CD4-positive, CD25-positive, alpha-beta regulatory T cell (primary cell): Measurements from ENCODE around the gene MANEAL. TPM values are rescaled to one million over a fixed set of nuclear protein-coding genes. Genes with fewer than 3 reads are reported as not detected.
A peak's percentile ranks its signal among the peaks of the same experiment; 100 is the strongest.

Experiments
- ATAC-seq, 2 donors: fragments of 150-1000 bp; cut with Tn5 transposase; one replicate each; pipeline ENCODE4 v1.10.0; 2021; ENCODE audit warnings: low read depth in 2 of 2, moderate number of reproducible peaks in 2 of 2, moderate library complexity in 1 of 2
- DNase-seq, 3 donors: peaks; one replicate each; pipeline versions ENCODE4 v3.0.0 to v3.0.0-alpha.2; 2012 to 2022; ENCODE audit warnings: mixed read lengths in 1 of 3
- H3K27ac ChIP-seq: one replicate; pipeline ENCODE4 v1.7.0; 2013; ENCODE audit warnings: mild to moderate bottlenecking, low read length; ENCODE audit not compliant: insufficient read depth, poor library complexity, severe bottlenecking
- H3K27me3 ChIP-seq: one replicate; pipeline ENCODE4 v1.7.0; 2013; ENCODE audit warnings: low read length; ENCODE audit not compliant: control insufficient read depth, insufficient read depth
- H3K36me3 ChIP-seq: one replicate; pipeline ENCODE4 v1.7.0; 2013; ENCODE audit warnings: mild to moderate bottlenecking, low read length, moderate library complexity; ENCODE audit not compliant: control insufficient read depth, insufficient read depth
- H3K4me1 ChIP-seq: 2 replicates; pipeline ENCODE4 v1.7.0; 2013; ENCODE audit warnings: mild to moderate bottlenecking, low read length; ENCODE audit not compliant: insufficient read depth, control insufficient read depth, poor library complexity, severe bottlenecking
- H3K4me3 ChIP-seq: one replicate; pipeline ENCODE4 v1.7.0; 2013; ENCODE audit warnings: low read depth, mild to moderate bottlenecking, low read length, moderate library complexity
- H3K9me3 ChIP-seq, 2 experiments: 1 replicate in 1 of 2; 2 replicates in 1 of 2; pipeline ENCODE4 v1.7.0; 2013; ENCODE audit warnings: low read length in 2 of 2, mild to moderate bottlenecking in 1 of 2, moderate library complexity in 1 of 2; ENCODE audit not compliant: control insufficient read depth in 2 of 2
- H3K27ac Mint-ChIP-seq, 3 donors: one replicate each; pipeline ENCODE4 v1.8.0; 2020 to 2022; ENCODE audit warnings: mild to moderate bottlenecking in 3 of 3, mixed read lengths in 3 of 3, moderate library complexity in 2 of 3
- H3K27me3 Mint-ChIP-seq: one replicate; pipeline ENCODE4 v1.8.0; 2022; ENCODE audit warnings: mild to moderate bottlenecking, mixed read lengths
- H3K36me3 Mint-ChIP-seq: one replicate; pipeline ENCODE4 v1.8.0; 2020; ENCODE audit warnings: mixed read lengths
- H3K4me1 Mint-ChIP-seq, 4 donors: one replicate each; pipeline ENCODE4 v1.8.0; 2020 to 2022; ENCODE audit warnings: mixed read lengths in 4 of 4, mild to moderate bottlenecking in 1 of 4
- H3K4me3 Mint-ChIP-seq, 4 donors: one replicate each; pipeline ENCODE4 v1.8.0; 2020 to 2022; ENCODE audit warnings: mild to moderate bottlenecking in 4 of 4, mixed read lengths in 4 of 4, moderate library complexity in 3 of 4
- H3K9me3 Mint-ChIP-seq, 7 donors: one replicate each; pipeline ENCODE4 v1.8.0; 2020 to 2022; ENCODE audit warnings: mixed read lengths in 7 of 7, mild to moderate bottlenecking in 3 of 7, moderate library complexity in 2 of 7
- polyA plus RNA-seq, 4 donors: library from polyadenylated mRNA; unstranded; fragments of 300-500 nt; fragmentation: Illumina TruSeq; gene quantifications; one replicate each; pipeline ENCODE4 v1.2.3, GENCODE V29; 2021
- total RNA-seq: library from RNA; stranded (reverse); gene quantifications from one replicate; pipeline ENCODE4 v1.2.3, GENCODE V29; 2022

Gene MANEAL
- total and polyA plus RNA-seq, 5 donors from 2014 or later = 0.69 to 2.4 (median 1.4) TPM

DNA sequence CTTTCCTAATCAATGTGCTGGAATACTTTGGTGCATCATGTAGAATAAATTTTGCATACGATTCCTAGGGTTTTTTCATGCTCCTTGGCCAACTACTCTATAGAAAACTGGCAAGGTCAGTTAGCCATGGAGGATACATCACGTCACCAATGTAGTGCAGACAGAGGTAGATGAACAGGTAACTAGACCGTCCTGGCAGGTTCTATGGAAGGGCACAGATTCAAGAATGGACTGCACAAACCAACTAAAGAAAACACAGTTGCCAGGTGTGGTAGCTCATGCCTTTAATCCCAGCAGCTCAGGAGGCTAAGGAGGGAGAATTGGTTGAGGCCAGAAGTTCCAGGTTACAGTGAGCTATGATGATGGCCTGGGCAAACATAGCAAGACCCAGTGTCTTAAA is 55.8 kb downstream of the MANEAL start:
- H3K4me1 Mint-ChIP-seq = peaks cover 30 to 55% (median 45%) of the 10 kb centered on the region in 4 donors
- H3K4me3 ChIP-seq = no peak overlapping the region

DNA sequence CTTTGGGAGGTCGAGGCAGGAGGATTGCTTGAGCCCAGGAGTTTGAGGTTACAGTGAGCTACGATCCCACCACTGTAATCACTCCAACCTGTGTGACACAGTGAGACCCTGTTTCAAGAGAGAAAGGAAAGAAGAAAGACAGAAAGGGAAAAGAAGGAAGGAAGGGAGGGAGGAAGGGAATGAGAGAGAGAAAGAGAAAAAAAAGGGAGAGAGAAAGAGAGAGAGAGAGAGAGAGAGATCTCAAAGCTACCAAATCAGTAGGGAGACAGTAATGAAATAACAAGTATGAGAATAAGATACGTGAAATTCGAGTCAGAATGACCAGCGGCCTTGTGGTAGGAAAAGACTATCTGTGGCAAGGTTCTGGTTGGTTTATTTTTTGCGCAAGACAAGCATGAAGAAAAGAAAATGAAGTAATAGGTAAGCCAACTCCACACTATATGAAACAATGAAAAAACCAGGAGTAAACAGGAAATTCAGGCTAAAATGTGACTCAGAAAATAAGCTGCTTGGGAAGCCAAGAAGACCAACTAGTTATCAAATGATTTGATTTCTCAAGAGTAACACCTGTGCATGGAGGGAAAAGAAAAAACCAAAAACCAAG is 56.8 kb downstream of the MANEAL start:
- no peaks in the 10 kb centered on the region for H3K9me3 ChIP-seq
- no peaks in the 10 kb centered on the region for H3K27me3 ChIP-seq
- Mint-ChIP-seq H3K4me1 (peaks cover 28 to 56% (median 43%) of the 10 kb centered on the region in 4 donors), H3K9me3 (no peaks in the 10 kb centered on the region), H3K36me3 (peaks cover 21% of the 10 kb centered on the region), H3K27ac (no peak overlapping the region), H3K4me3 (no peak overlapping the region), H3K27me3 (no peaks in the 10 kb centered on the region)
- no peak overlapping the region for H3K4me3 ChIP-seq
- peaks cover 13% of the 10 kb centered on the region for H3K36me3 ChIP-seq
- peaks cover 42% of the 10 kb centered on the region for H3K4me1 ChIP-seq
- H3K27ac ChIP-seq = no peak overlapping the region
- no peak for ATAC-seq
- no peak for DNase-seq

More for the DNA sequence above, 55.8 kb downstream of the MANEAL start:
- no peaks in the 10 kb centered on the region for H3K9me3 ChIP-seq
- Mint-ChIP-seq H3K9me3 (no peaks in the 10 kb centered on the region), H3K27me3 (no peaks in the 10 kb centered on the region), H3K4me3 (no peak overlapping the region), H3K36me3 (peaks cover 23% of the 10 kb centered on the region), H3K27ac (peak overlapping the region in 1 of 3 donors; percentile 70)
- no peak overlapping the region for H3K27ac ChIP-seq
- no peak for DNase-seq
- no peak for ATAC-seq
- peaks cover 35% of the 10 kb centered on the region for H3K4me1 ChIP-seq
- H3K36me3 ChIP-seq = peaks cover 12% of the 10 kb centered on the region
- H3K27me3 ChIP-seq = no peaks in the 10 kb centered on the region

Other genes with a start within 250 kb of the MANEAL start
- gene SNIP1, start 239.6 kb upstream of the MANEAL start, total RNA-seq = 52.3 TPM
- 1 to 10 TPM; 1.5 to 5.8 (median 4.6) TPM for gene SNIP1, start 239.6 kb upstream of the MANEAL start, polyA plus RNA-seq
- 0.25 TPM for gene DNALI1, start 236.9 kb upstream of the MANEAL start, total RNA-seq
- under 1 TPM in 2 of 4 donors, not detected in 2; 0.22 to 0.32 TPM for gene DNALI1, start 236.9 kb upstream of the MANEAL start, polyA plus RNA-seq
- gene GNL2, start 197.9 kb upstream of the MANEAL start, total RNA-seq = 58.9 TPM
- gene GNL2, start 197.9 kb upstream of the MANEAL start, polyA plus RNA-seq = 10 to 100 TPM; 37.3 to 46.5 (median 42.9) TPM
- not detected for gene RSPO1, start 159.0 kb upstream of the MANEAL start, total RNA-seq
- not detected for gene RSPO1, start 159.0 kb upstream of the MANEAL start, polyA plus RNA-seq
- 1.3 TPM for gene CDCA8, start 101.3 kb upstream of the MANEAL start, total RNA-seq
- 1 to 10 TPM; 2.5 to 3.7 (median 3.1) TPM for gene CDCA8, start 101.3 kb upstream of the MANEAL start, polyA plus RNA-seq
- gene EPHA10, start 28.7 kb upstream of the MANEAL start, total RNA-seq = not detected
- gene EPHA10, start 28.7 kb upstream of the MANEAL start, polyA plus RNA-seq = not detected
- 13.7 TPM for gene C1orf122, start 13.9 kb downstream of the MANEAL start, total RNA-seq
- gene C1orf122, start 13.9 kb downstream of the MANEAL start, polyA plus RNA-seq = 10 to 100 TPM; 22.9 to 31.9 (median 26.6) TPM
- gene YRDC, start 14.4 kb downstream of the MANEAL start, total RNA-seq = 28.2 TPM
- gene YRDC, start 14.4 kb downstream of the MANEAL start, polyA plus RNA-seq = 10 to 100 TPM; 17.3 to 26.6 (median 19.8) TPM
- gene MTF1, start 65.7 kb downstream of the MANEAL start, total RNA-seq = 34.1 TPM
- 10 to 100 TPM; 16.3 to 22.9 (median 18.7) TPM for gene MTF1, start 65.7 kb downstream of the MANEAL start, polyA plus RNA-seq
- 23.8 TPM for gene INPP5B, start 153.2 kb downstream of the MANEAL start, total RNA-seq
- 10 to 100 TPM; 15.4 to 21.1 (median 18.5) TPM for gene INPP5B, start 153.2 kb downstream of the MANEAL start, polyA plus RNA-seq
- 47.6 TPM for gene SF3A3, start 196.2 kb downstream of the MANEAL start, total RNA-seq
- gene SF3A3, start 196.2 kb downstream of the MANEAL start, polyA plus RNA-seq = 100 to 1,000 TPM in 3 of 4 donors, 10 to 100 TPM in 1; 90.6 to 118 (median 105) TPM
- 4.6 TPM for gene FHL3, start 211.7 kb downstream of the MANEAL start, total RNA-seq
- gene FHL3, start 211.7 kb downstream of the MANEAL start, polyA plus RNA-seq = 10 to 100 TPM; 11.2 to 20.8 (median 13.3) TPM
- 12.3 TPM for gene UTP11, start 218.9 kb downstream of the MANEAL start, total RNA-seq
- 10 to 100 TPM; 21.0 to 31.1 (median 24.9) TPM for gene UTP11, start 218.9 kb downstream of the MANEAL start, polyA plus RNA-seq